ENCODE measurements around the gene PLA2G4C.

GRCh38 chr19:48127561-48127960 lies 16.9 kb upstream of the PLA2G4C start:
- TF ChIP-seq POLR2A (IDR thresholded peaks at IDR 0.05), result no peak
- no peak for TF ChIP-seq CTCF (IDR thresholded peaks at IDR 0.05)
